Activated naive CD4-positive, alpha-beta T cell treated with anti-CD3 and anti-CD28 coated beads for 36 hours (primary cell): ENCODE results near the gene CLSTN1. TPM values are rescaled to one million over a fixed set of nuclear protein-coding genes. Genes with fewer than 3 reads are reported as not detected.

Experiments
- CTCF ChIA-PET: fragments of 350-600 bp; sonication (Branson Sonifier 250); formaldehyde crosslinking; loops from one replicate; lab custom pipeline; 2021; ENCODE audit warnings: antibody characterized with exemption; lab: Charles Lee
- DNase-seq: peaks from one replicate; pipeline ENCODE4 v3.0.0-alpha.2; 2020
- H3K27ac Mint-ChIP-seq: one replicate; pipeline ENCODE4 v1.8.0; 2021; ENCODE audit warnings: mild to moderate bottlenecking, mixed read lengths
- H3K27me3 Mint-ChIP-seq: one replicate; pipeline ENCODE4 v1.8.0; 2021; ENCODE audit warnings: low read depth, mixed read lengths
- H3K36me3 Mint-ChIP-seq: one replicate; pipeline ENCODE4 v1.8.0; 2021; ENCODE audit warnings: low read depth, mixed read lengths
- H3K4me1 Mint-ChIP-seq: one replicate; pipeline ENCODE4 v1.8.0; 2021; ENCODE audit warnings: low read depth, mixed read lengths
- H3K4me3 Mint-ChIP-seq: one replicate; pipeline ENCODE4 v1.8.0; 2021; ENCODE audit warnings: mild to moderate bottlenecking, moderate library complexity, mixed read lengths
- H3K9me3 Mint-ChIP-seq: one replicate; pipeline ENCODE4 v1.8.0; 2021; ENCODE audit warnings: mixed read lengths
- intact Hi-C: fragments of 100-400 bp; cut with micrococcal nuclease; formaldehyde crosslinking; loops from one replicate; pipeline ENCODE4 v1.15.1; 2023
- total RNA-seq, 2 experiments: library from RNA; stranded (reverse); gene quantifications; one replicate each; pipeline ENCODE4 v1.2.3, GENCODE V29; 2021

CLSTN1 gene
- total RNA-seq, 2 experiments from 2014 or later = 24.0 to 24.9 TPM

- DNase-seq = no peak
- Mint-ChIP-seq H3K36me3 (no peaks in the 10 kb centered on the region), H3K27ac (no peak overlapping the region), H3K4me1 (peaks cover 37% of the 10 kb centered on the region), H3K4me3 (no peak overlapping the region), H3K27me3 (no peaks in the 10 kb centered on the region), H3K9me3 (peaks cover 2% of the 10 kb centered on the region)
- intact Hi-C loops = loop anchor here (2.0 kb wide), 1 partner anchor 73 kb away; no protein-coding TSS in a partner anchor
- CTCF ChIA-PET = interaction anchor here (0.6 to 8.0 kb wide), 19 partner anchors 12 to 1423 kb away, joined by 3 to 178 read pairs (median 5); no protein-coding TSS in a partner anchor
Measured at GRCh38 chr1:9785406-9785805, 38.4 kb downstream of the CLSTN1 start.

DNA sequence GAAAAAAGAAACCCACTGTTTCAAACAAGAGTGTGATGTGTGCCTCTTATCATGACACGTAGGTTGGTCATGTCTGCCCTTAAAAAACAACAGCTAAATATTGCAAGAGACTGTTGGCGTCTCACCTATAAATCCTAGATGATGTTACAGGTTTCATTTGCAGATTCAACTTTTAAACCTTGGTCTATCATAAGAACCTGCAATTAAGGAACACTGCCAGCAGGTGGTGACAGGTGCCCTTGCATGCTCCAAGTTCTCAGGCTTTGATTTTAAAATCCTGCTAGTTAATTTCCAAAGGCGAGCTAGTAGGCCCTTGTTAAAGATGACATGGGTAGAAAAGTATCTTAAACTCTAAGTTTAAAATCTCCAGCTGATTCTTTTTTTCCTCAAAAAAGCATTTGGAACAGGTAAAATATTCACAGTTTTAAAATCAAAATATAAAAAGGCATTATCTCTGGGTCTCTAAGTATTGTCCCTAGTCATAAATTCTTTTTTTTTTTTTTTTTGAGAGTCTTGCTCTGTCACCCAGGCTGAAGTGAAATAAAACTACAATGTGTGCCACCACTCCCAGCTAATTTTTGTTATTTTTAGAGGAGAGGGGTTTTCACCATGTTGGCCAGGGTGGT is 39.1 kb downstream of the CLSTN1 start:
- Mint-ChIP-seq H3K9me3 (peaks cover 2% of the 10 kb centered on the region), H3K27ac (no peak overlapping the region), H3K36me3 (no peaks in the 10 kb centered on the region), H3K4me3 (no peak overlapping the region), H3K4me1 (peaks cover 34% of the 10 kb centered on the region), H3K27me3 (no peaks in the 10 kb centered on the region)
- intact Hi-C loops = loop anchor here (1.0 to 5.0 kb wide), 6 partner anchors 56 to 248 kb away; partner anchors contain the start of gene UBE4B
- DNase-seq = peak; percentile 85
- CTCF ChIA-PET = interaction anchor here (0.6 to 8.0 kb wide), 39 partner anchors 8 to 674 kb away, joined by 3 to 178 read pairs (median 6); partner anchors contain the start of gene NMNAT1

- no peak overlapping the region for H3K27ac Mint-ChIP-seq
- intact Hi-C loops = loop anchor here (5.0 kb wide), 1 partner anchor 249 kb away; the partner anchor contains the start of gene UBE4B
- H3K36me3 Mint-ChIP-seq = no peaks in the 10 kb centered on the region
- no peak for DNase-seq
- no peak overlapping the region for H3K4me3 Mint-ChIP-seq
- no peaks in the 10 kb centered on the region for H3K9me3 Mint-ChIP-seq
- H3K4me1 Mint-ChIP-seq = peaks cover 23% of the 10 kb centered on the region
- CTCF ChIA-PET = interaction anchor here (1.4 to 8.0 kb wide), 4 partner anchors 71 to 131 kb away, joined by 4 to 178 read pairs (median 24); no protein-coding TSS in a partner anchor
- H3K27me3 Mint-ChIP-seq = no peaks in the 10 kb centered on the region
Measured at GRCh38 chr1:9782897-9783296, 40.9 kb downstream of the CLSTN1 start.

GRCh38 chr1:9782116-9782751 is 41.5 kb downstream of the CLSTN1 start:
- no peak for DNase-seq

GRCh38 chr1:9780554-9781110 is 43.1 kb downstream of the CLSTN1 start:
- no peak overlapping the region for H3K27ac Mint-ChIP-seq
- H3K4me1 Mint-ChIP-seq = peaks cover 13% of the 10 kb centered on the region
- H3K4me3 Mint-ChIP-seq = no peak overlapping the region
- no peaks in the 10 kb centered on the region for H3K27me3 Mint-ChIP-seq
- H3K9me3 Mint-ChIP-seq = no peaks in the 10 kb centered on the region
- DNase-seq = no peak
- CTCF ChIA-PET = interaction anchor here (5.6 to 8.0 kb wide), 2 partner anchors 85 to 93 kb away, joined by 36 to 178 read pairs; no protein-coding TSS in a partner anchor
- H3K36me3 Mint-ChIP-seq = no peaks in the 10 kb centered on the region
- intact Hi-C loops = loop anchor here (5.0 kb wide), 1 partner anchor 252 kb away; the partner anchor contains the start of gene UBE4B

More at GRCh38 chr1:9782116-9782751, 41.5 kb downstream of the CLSTN1 start:
- H3K4me1 Mint-ChIP-seq = peaks cover 16% of the 10 kb centered on the region
- H3K9me3 Mint-ChIP-seq = no peaks in the 10 kb centered on the region
- intact Hi-C loops = loop anchor here (5.0 kb wide), 1 partner anchor 250 kb away; the partner anchor contains the start of gene UBE4B
- CTCF ChIA-PET = interaction anchor here (0.7 to 8.0 kb wide), 4 partner anchors 83 to 147 kb away, joined by 3 to 178 read pairs (median 20); no protein-coding TSS in a partner anchor
- H3K27me3 Mint-ChIP-seq = no peaks in the 10 kb centered on the region
- H3K4me3 Mint-ChIP-seq = no peak overlapping the region
- no peaks in the 10 kb centered on the region for H3K36me3 Mint-ChIP-seq
- no peak overlapping the region for H3K27ac Mint-ChIP-seq

- DNase-seq = no peak
- no peak overlapping the region for H3K4me3 Mint-ChIP-seq
- H3K4me1 Mint-ChIP-seq = peaks cover 9% of the 10 kb centered on the region
- no peaks in the 10 kb centered on the region for H3K27me3 Mint-ChIP-seq
- CTCF ChIA-PET = interaction anchor here (0.6 to 1.0 kb wide), 7 partner anchors 85 to 212 kb away, joined by 3 to 7 read pairs (median 3); no protein-coding TSS in a partner anchor
- no peak overlapping the region for H3K27ac Mint-ChIP-seq
- no peaks in the 10 kb centered on the region for H3K36me3 Mint-ChIP-seq
- no peaks in the 10 kb centered on the region for H3K9me3 Mint-ChIP-seq
- intact Hi-C loops = no loop called here
Measured at GRCh38 chr1:9778905-9779304, 44.9 kb downstream of the CLSTN1 start.

DNA sequence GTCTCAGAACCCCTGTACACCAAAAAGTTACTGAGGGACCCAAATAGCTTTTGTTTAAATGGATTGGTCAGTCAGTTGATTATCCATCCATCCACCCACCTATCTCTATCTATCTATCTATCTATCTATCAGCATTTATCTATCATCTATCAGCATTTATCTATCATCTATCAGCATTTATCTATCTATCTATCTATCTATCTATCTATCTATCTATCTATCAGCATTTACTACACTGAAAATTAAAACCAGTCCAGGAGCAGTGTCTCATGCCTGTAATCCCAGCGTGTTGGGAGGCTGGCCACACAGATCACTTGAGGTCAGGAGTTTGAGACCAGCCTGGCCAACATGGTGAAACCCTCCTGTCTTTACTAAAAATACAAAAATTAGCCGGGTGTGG is 47.1 kb downstream of the CLSTN1 start:
- H3K9me3 Mint-ChIP-seq = no peaks in the 10 kb centered on the region
- H3K27me3 Mint-ChIP-seq = no peaks in the 10 kb centered on the region
- H3K4me3 Mint-ChIP-seq = no peak overlapping the region
- no peak overlapping the region for H3K27ac Mint-ChIP-seq
- peaks cover 8% of the 10 kb centered on the region for H3K36me3 Mint-ChIP-seq
- CTCF ChIA-PET = interaction anchor here (0.6 to 1.7 kb wide), 4 partner anchors 12 to 151 kb away, joined by 3 to 5 read pairs (median 4); no protein-coding TSS in a partner anchor
- H3K4me1 Mint-ChIP-seq = peaks cover 11% of the 10 kb centered on the region
- no peak for DNase-seq
- intact Hi-C loops = no loop called here

DNA sequence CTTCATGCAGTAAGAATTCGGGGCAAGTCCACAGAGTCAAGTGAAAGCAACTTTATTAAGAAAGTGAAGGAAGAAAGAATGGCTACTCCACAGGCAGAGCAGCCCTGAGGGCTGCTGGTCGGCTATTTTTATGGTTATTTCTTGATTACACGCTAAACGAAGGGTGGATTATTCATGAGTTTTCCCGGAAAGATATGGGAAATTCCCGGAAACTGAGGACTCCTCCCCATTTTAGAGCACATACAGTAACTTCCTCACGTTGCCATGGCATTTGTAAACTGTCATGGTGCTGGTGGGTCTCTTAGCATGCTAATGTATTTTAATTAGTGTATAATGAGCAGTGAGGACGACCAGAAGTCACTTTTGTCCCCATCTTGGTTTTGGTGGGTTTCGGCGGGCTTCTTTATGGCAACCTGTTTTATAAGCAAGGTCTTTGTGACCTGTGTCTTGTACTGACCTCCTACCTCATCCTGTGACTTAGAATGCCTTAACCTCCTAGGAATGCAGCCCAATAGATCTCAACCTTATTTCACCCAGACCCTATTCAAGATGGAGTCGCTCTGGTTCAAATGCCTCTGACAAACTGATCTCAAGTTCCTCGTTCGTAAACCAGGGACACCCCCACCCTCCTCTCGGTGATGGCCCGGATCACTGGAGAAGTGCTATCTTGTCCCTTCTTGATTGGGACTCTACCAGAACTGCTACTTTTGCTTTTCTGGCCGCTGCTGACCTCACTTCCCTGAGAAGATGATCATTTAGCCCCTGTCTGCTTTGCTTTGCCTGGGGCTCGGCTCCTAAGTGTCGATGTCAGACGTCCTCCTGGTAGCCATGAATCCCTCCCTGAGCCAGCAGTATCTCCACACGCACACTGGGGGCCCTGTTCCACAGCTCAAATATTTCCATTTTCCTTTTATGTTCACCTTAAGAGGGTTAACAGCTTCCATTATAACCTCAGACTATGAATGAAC is 48.8 kb downstream of the CLSTN1 start:
- intact Hi-C loops = no loop called here

GRCh38 chr1:9770298-9770697 is 53.5 kb downstream of the CLSTN1 start:
- CTCF ChIA-PET = interaction anchor here (1.4 kb wide), 1 partner anchor 14 kb away, joined by 4 read pairs; no protein-coding TSS in a partner anchor
- no peak overlapping the region for H3K27ac Mint-ChIP-seq
- peaks cover 7% of the 10 kb centered on the region for H3K4me1 Mint-ChIP-seq
- H3K9me3 Mint-ChIP-seq = no peaks in the 10 kb centered on the region
- no peak overlapping the region for H3K4me3 Mint-ChIP-seq
- peaks cover 10% of the 10 kb centered on the region for H3K36me3 Mint-ChIP-seq
- H3K27me3 Mint-ChIP-seq = no peaks in the 10 kb centered on the region
- no peak for DNase-seq
- intact Hi-C loops = no loop called here

More for the DNA sequence above, 48.8 kb downstream of the CLSTN1 start:
- H3K4me3 Mint-ChIP-seq = no peak overlapping the region
- peaks cover 8% of the 10 kb centered on the region for H3K4me1 Mint-ChIP-seq
- no peak for DNase-seq
- H3K36me3 Mint-ChIP-seq = peaks cover 8% of the 10 kb centered on the region
- CTCF ChIA-PET = interaction anchor here (0.7 to 1.7 kb wide), 3 partner anchors 85 to 93 kb away, joined by 3 to 4 read pairs (median 4); no protein-coding TSS in a partner anchor
- H3K27me3 Mint-ChIP-seq = no peaks in the 10 kb centered on the region
- H3K9me3 Mint-ChIP-seq = no peaks in the 10 kb centered on the region
- H3K27ac Mint-ChIP-seq = no peak overlapping the region

GRCh38 chr1:9768983-9769382 is 54.8 kb downstream of the CLSTN1 start:
- CTCF ChIA-PET = no interaction called here
- Mint-ChIP-seq H3K27me3 (no peaks in the 10 kb centered on the region), H3K4me3 (no peak overlapping the region), H3K36me3 (peaks cover 10% of the 10 kb centered on the region), H3K4me1 (peaks cover 10% of the 10 kb centered on the region), H3K27ac (no peak overlapping the region), H3K9me3 (no peaks in the 10 kb centered on the region)
- intact Hi-C loops = no loop called here
- DNase-seq = no peak

- peak; percentile 17 for DNase-seq
- H3K27me3 Mint-ChIP-seq = no peaks in the 10 kb centered on the region
- H3K36me3 Mint-ChIP-seq = peaks cover 10% of the 10 kb centered on the region
- no peak overlapping the region for H3K27ac Mint-ChIP-seq
- intact Hi-C loops = no loop called here
- H3K4me3 Mint-ChIP-seq = no peak overlapping the region
- CTCF ChIA-PET = no interaction called here
- peaks cover 10% of the 10 kb centered on the region for H3K4me1 Mint-ChIP-seq
- H3K9me3 Mint-ChIP-seq = no peaks in the 10 kb centered on the region
Measured at GRCh38 chr1:9767964-9768668, 55.6 kb downstream of the CLSTN1 start.
